KG1 (cell line): ENCODE data around the gene VWA1.
A peak's percentile ranks its signal among the peaks of the same experiment; 100 is the strongest.
"Not testable (repeated sequence)": the region's sequence is repeated elsewhere in the genome, so short reads cannot be mapped to it uniquely, and the experiment has no call there.

Source experiments
- DNase-seq: peaks from one replicate; lab custom pipeline; 2025; lab: John Stamatoyannopoulos, UW

VWA1 gene

GRCh38 chr1:1437033-1437903 is 1.8 kb downstream of the VWA1 start:
- no peak for DNase-seq

DNA sequence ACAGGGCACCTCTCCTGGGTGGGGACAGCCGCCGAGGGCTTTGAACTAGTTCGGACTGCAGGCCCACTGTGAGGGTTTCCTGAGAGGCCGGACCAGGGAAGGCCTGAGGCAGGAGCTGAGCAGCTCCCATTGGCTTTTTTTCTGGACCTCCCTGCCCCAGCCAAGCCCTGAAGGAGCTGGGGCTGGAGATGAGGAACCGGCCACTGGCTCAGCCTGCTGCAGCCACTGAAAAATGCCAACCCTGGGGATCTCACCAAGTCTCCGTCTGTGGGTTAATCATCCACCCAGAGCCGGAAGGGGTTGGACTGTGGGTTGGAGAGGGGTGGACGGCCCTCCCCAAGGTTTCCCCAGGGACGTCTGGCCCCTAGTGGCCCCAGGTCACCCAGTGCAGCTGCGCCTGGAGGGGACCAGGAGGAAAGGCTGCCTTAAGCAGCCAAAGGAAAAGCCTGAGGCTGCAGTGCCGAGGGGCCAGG is 2.5 kb downstream of the VWA1 start:
- DNase-seq: no peak

DNA sequence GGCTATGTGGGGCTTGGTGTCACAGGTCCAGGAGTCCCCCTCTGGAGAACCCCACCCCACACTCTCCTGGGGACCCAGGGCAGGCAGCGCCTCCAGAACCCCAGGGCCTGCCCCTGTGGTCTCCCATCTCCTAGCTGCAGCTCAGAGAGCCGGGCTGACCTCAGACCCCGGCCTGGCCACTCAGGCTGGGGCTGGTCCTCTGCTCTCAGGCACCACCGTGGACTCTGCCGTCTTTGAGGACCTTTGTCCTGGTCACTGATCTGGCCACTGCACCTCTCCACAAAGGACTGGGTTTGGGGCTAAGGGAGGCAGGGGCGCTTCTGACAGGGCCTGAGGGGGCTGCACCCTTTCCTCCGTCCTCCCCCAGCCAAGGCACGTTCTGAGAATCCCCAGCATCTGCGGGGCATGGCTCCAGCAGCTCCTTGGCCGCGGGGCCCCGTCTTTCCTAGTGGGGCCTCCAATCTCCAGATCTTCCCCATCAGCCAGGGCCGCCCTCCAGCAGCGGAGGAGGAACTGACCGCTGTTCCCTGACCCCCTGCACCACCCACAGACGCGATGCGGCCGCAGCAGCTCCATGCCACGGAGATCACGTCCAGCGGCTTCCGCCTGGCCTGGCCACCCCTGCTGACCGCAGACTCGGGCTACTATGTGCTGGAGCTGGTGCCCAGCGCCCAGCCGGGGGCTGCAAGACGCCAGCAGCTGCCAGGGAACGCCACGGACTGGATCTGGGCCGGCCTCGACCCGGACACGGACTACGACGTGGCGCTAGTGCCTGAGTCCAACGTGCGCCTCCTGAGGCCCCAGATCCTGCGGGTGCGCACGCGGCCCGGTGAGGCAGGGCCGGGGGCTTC is 3.3 kb downstream of the VWA1 start:
- no peak for DNase-seq

- no peak for DNase-seq
Measured at GRCh38 chr1:1439546-1440261, 4.2 kb downstream of the VWA1 start.

DNA sequence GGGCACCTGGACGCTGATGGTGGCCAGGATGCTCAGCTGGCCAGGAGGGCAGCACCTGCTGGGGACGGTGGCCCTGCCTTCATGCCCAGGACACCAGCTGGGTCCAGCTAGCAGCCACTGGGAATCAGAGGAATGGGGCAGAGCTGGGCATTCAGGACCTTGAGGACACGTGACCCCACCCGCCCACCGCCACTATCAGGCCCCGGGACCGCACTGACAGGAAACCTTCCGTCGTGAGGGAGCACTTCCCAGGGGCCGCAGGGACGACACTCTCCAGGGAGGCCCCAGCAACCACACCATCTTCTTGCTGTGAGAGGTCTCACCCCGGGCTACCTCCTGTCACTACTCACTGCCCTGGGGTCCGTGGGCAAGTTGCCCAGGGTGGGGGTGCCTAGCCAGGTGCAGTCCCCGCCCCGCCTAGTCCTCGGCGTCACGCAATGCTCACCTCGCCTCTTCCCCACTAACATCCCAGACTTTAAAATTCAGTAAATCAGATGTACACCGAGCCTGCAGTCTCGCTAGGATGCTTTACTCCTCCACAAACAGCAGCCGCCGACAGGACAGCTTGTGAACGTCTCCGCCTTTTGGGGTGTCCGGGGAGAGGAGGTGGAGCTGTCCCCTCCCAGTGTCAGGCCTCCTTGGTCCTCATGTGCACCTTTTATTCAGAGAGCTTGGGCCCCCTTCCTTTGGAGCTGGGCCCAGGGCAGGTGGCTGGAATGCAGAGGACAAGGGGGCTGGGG is 4.9 kb downstream of the VWA1 start:
- DNase-seq: no peak

DNA sequence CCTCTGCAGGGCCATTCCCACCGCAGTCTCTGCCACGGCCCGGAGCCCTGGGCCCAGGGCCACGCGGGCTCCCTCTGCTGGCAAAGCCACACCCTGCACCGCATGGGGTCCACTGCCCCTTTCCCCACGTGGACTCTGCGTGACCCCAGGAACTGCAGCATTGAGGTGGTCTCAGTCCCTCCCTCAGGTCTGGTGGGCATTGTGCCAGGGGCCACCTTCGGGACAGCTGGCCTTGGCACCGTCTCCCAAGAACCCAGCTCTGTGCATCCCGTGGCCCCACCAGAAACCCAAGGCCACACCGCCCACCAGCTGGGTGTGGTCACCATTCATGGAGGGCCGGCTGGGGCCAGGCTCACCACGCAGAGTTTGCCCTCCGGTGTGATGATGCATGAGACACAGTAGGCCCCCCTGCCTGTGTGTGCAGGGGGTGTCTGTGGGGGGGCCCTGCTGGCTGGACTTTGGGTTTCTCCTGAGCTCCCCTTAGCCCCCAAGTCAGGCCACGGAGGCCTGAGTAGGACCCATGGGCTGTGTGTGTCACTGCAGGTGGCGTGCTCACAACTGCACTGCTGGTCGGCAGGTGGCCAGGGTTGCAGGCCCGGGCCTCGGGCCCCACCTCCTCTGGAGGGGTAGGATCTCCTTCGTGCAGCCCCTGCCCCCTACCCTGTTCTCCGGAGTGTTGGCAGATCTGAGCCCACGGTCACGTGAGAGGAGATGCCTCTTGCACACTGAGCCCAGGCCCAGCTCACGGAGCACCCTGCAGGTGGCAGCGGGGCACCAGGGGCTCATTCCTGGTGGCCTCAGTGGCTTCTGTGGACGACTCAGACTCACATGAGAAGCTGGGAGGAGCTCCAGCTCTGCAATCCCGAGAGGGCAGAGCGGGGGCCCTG is 5.8 kb downstream of the VWA1 start:
- peak; percentile 16 for DNase-seq

GRCh38 chr1:1442069-1442770 is 6.7 kb downstream of the VWA1 start:
- DNase-seq: no peak

DNA sequence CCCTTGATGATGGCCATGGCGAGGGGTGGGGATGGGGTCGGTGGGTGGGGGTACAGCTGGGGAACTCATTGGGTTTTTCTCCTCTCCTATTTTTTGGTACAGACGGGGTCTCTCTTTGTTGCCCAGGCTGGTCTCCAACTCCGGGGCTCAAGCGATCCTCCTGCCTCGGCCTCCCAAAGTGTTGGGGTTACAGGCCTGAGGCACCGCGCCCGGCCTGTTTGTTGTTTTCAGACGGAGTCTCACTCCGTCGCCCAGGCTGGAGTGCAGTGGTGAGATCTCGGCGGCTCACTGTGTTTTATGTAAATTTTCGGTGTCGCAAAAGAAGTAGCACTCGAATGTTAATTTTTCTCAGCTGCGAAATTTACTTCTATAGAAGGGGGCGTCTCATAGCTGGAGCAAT is 11.1 kb downstream of the VWA1 start:
- not testable (repeated sequence) for DNase-seq

DNA sequence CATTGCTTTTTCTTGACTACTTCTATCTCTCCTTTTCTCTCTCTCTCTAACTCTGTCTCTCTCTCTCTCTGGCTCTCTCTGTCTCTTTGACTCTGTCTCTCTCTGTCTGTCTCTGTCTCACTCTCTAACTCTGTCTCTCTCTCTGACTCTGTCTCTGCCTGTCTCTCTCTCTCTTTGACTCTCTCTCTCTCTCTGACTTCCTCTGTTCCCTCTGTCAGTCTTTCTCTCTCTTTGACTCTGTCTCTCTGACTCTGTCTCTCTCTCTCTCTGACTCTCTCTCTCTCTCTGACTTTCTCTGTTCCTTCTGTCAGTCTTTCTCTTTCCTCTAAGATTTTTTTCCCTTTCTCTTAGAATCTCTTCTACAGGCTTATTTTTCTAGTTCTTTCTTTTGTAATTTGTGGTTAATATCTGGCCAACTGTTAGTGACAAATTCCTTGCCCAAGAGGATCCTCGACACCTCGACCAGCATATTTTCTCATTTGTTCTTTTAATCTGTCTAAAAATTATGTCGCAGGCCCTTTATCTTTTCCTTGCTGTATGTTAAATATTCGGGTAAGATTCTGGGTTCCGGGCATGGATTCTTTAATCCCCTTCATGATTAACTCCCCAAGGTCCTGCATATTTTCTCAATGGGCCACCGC is 13.7 kb downstream of the VWA1 start, which contains the start of gene ATAD3C:
Gene ATAD3C, plus strand, starts transcription at position 591 of the 641 bp plus-strand sequence. CDS start 995 bp downstream, outside the sequence.
- DNase-seq: no peak

DNA sequence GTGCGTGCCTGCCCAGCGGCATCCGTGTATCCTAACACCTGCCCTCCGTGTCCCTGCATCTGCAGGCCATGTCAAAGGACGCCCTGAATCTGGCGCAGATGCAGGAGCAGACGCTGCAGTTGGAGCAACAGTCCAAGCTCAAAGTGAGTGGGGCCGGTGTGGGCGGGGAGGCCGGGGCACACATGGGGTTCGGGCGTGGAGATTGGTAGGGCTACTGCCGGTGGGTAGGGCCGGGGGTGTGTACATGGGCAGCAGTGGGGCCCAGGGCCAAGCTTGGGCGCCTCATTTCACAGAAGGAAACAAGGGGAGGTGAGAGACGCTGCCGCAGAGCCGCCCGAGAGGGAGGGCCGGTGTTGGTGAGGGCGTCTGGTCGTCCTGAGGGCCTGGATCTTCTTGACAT is 15.1 kb downstream of the VWA1 start:
- not testable (repeated sequence) for DNase-seq

DNA sequence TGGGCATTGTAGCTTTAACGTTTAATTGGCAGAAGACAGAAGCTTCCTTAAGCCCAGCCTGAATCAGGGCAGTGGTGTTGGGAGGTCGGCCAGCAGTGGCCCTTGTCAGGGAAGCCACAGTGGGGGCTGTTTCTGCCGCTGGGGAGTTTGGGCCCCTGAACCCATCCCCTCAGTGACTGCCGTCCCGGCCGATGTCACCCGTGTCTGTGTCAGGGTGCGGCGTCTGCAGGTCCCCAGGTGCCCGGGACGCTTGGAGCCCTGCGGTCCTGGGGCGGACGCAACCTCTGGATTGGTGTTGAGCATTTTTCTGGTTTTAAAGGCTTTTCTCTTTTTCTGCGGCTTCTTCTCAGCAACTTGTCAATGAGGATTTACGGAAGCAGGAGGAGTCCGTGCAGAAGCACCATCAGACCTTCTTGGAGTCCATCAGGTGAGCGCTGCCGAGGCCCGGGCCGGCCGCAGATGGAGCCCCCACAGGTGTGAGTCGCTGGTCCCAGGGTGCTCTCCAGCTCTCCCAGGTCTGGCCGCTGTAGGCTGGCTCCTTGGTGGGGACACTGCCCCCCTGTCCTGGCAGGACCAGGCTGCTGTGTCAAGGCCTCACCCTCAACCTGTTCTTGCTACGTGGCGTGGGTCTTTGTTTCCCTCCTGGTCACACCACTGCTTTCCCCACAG is 16.3 kb downstream of the VWA1 start:
- DNase-seq: no peak

GRCh38 chr1:1452365-1452739 is 16.9 kb downstream of the VWA1 start:
- DNase-seq: not testable (repeated sequence)

GRCh38 chr1:1452882-1453281 is 17.4 kb downstream of the VWA1 start:
- no peak for DNase-seq

DNA sequence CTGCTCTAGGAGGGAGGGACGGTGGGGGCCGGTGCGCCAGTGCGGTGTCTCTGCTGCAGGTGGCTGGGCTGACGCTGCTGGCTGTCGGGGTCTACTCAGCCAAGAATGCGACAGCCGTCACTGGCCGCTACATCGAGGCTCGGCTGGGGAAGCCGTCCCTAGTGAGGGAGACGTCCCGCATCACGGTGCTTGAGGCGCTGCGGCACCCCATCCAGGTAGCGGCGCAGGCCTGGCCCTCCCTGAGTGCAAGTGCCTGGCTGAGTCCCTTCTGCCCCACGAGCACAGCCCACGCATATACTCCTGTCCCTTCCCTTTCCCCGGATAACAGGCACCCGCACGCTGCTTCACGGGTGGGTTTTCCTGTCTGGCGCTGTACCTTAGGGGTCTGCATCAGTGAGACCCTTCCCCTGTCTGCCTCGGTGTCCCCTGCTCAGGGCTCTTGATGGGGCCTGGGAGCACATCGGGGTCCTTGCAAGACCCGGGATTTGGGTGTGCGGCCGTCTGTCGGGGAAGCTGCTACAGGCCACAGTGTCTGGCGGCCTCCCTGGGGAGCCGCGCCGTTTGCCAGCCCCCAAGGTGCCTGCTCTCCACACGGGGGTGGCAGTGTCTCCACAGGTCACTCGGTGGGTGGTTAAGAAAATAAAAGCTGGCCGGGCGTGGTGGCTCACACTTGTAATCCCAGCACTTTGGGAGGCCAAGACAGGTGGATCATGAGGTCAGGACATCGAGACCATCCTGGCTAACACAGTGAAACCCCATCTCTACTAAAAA is 19.0 kb downstream of the VWA1 start:
- not testable (repeated sequence) for DNase-seq

DNA sequence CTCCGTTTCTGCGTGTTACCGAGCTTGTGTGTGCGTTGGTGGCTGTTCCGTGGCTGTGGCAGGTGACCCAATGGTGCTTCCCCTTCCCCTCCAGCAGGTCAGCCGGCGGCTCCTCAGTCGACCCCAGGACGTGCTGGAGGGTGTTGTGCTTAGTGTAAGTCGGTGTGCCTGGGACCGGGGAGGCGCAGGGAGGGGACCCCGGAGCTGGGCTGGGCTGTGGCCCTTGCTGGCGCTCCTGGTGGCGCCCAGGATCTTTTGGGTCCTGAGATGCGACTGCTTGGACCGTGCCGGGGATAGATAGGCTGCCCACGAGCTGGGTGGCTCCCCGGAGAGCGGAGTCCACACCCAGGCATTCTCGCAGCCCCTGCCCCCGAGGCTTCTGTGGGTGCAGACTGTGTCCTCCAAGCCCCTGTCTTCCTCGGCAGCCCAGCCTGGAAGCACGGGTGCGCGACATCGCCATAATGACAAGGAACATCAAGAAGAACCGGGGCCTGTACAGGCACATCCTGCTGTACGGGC is 19.9 kb downstream of the VWA1 start:
- no peak for DNase-seq

DNA sequence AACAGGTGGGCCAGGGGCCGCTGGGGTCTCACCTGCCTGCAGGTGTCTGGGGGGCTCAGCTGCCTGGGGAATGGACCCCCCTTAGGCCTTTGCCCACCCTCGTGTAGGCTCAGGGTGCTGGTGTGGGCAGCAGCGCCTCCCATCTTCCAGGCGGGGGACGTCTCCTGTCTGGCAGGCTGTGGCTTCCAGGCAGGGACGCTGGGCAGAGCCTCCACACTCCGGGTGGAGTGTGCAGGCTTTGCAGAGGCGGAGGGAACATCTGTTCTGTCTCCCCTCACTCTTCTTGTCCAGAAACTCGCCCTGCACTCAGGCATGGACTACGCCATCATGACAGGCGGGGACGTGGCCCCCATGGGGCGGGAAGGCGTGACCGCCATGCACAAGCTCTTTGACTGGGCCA is 20.4 kb downstream of the VWA1 start:
- DNase-seq: not testable (repeated sequence)

DNA sequence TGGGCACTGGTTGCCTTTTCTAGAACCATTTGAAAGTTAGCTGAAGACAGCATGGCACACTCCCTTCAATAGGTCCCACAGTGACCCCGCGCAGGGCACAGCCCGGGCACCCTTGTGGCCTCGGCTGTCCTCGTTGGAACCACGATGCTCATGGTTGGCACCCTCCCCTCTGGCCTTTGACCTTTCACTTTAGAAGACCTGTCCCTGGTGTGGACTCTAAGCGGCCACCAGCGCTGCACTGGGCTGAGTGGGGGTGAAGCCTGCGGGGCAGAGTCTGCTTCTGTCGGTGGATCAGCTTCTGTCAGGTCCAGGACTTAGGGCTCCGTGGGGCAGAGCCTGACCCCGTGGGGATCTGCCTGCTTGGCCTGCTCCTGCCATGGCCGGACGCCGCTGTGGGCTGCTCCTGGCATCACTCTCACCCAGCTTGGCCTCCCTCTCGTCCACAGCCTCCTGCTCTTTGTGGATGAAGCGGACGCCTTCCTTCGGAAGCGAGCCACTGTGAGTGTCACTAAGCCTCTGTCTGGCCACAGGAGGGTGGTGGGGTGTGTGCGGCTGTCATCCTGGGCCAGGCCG is 21.3 kb downstream of the VWA1 start:
- not testable (repeated sequence) for DNase-seq
